GM21576 (cell line): ENCODE measurements around the gene SDF4.

Experiments
- ATAC-seq: cut with Tn5 transposase; IDR thresholded peaks from one replicate; pipeline ENCODE4 v1.9.1; 2021; ENCODE audit warnings: mild to moderate bottlenecking, moderate library complexity; ENCODE audit not compliant: unreplicated experiment

SDF4 gene

GRCh38 chr1:1215080-1215676 is 16.6 kb downstream of the SDF4 start:
- no peak for ATAC-seq

GRCh38 chr1:1213345-1214265 is 18.2 kb downstream of the SDF4 start, which contains the start of gene TNFRSF4:
TNFRSF4 (minus strand) TSS chr1:1214153; CDS start chr1:1214127, 26 bp downstream.
- ATAC-seq: no peak

- no peak for ATAC-seq
These were observed 18.9 kb downstream of the SDF4 start for GRCh38 chr1:1212780-1213344.

- no peak for ATAC-seq
These were observed 20.0 kb downstream of the SDF4 start for GRCh38 chr1:1211541-1212441.

GRCh38 chr1:1210726-1211540 is 20.9 kb downstream of the SDF4 start:
- ATAC-seq: no peak

- no peak for ATAC-seq
These were observed 22.9 kb downstream of the SDF4 start for GRCh38 chr1:1208713-1209433.

- ATAC-seq: no peak
These were observed 24.3 kb downstream of the SDF4 start for GRCh38 chr1:1207571-1207892.

- no peak for ATAC-seq
These were observed 24.8 kb downstream of the SDF4 start for GRCh38 chr1:1206966-1207531.

GRCh38 chr1:1206376-1206965 is 25.3 kb downstream of the SDF4 start, which contains the start of gene TNFRSF18:
TNFRSF18 (minus strand) TSS chr1:1206592; CDS start chr1:1206571, 21 bp downstream.
- no peak for ATAC-seq

- ATAC-seq: no peak
These were observed 25.9 kb downstream of the SDF4 start for GRCh38 chr1:1205769-1206375.

GRCh38 chr1:1204998-1205768 is 26.6 kb downstream of the SDF4 start:
- ATAC-seq: no peak

GRCh38 chr1:1204425-1204920 is 27.3 kb downstream of the SDF4 start:
- no peak for ATAC-seq

- no peak for ATAC-seq
These were observed 28.0 kb downstream of the SDF4 start for GRCh38 chr1:1203561-1204424.

GRCh38 chr1:1202831-1203560 is 28.8 kb downstream of the SDF4 start:
- no peak for ATAC-seq

- ATAC-seq: no peak
These were observed 30.7 kb downstream of the SDF4 start for GRCh38 chr1:1200876-1201810.
